Fibroblast of the aortic adventitia (primary cell): ENCODE results near the gene WDR82. TPM values are rescaled to one million over a fixed set of nuclear protein-coding genes. Genes with fewer than 3 reads are reported as not detected.
"Not testable (repeated sequence)": the region's sequence is repeated elsewhere in the genome, so short reads cannot be mapped to it uniquely, and the experiment has no call there.

Experiments used
- DNase-seq: peaks from one replicate; pipeline ENCODE4 v3.0.0-alpha.2; 2010; ENCODE audit warnings: low read depth
- H3K4me3 ChIP-seq: 2 replicates; pipeline ENCODE4 v1.5.1; 2011; ENCODE audit warnings: low read depth, mild to moderate bottlenecking, control low read depth, low read length, moderate library complexity
- CTCF ChIP-seq: IDR thresholded peaks from 2 replicates; pipeline ENCODE4 v1.5.1; 2011; ENCODE audit warnings: mild to moderate bottlenecking, low read length, control low read depth, inconsistent platforms; ENCODE audit not compliant: insufficient read depth
- total RNA-seq: library from RNA; depleted of rRNA; stranded (reverse); fragments of >200 nt; gene quantifications from 2 replicates; pipeline ENCODE4 v1.2.3, GENCODE V29; 2012; ENCODE audit warnings: low replicate concordance

WDR82 gene
- total RNA-seq, 1 donor: 61.5 TPM

- no peak for TF ChIP-seq CTCF
- H3K4me3 ChIP-seq: peak overlapping the region; percentile 78
- DNase-seq: peak; percentile 10
Observed at GRCh38 chr3:52279596-52279995, 1.1 kb upstream of the WDR82 start.

GRCh38 chr3:52277972-52278509 is 408 bp downstream of the WDR82 start:
- peak; percentile 50 for TF ChIP-seq CTCF
- peak; percentile 44 for DNase-seq
- peak overlapping the region; percentile 99 for H3K4me3 ChIP-seq

GRCh38 chr3:52277071-52277964 is 1.1 kb downstream of the WDR82 start:
- peak overlapping the region; percentile 99 for H3K4me3 ChIP-seq
- DNase-seq: peak; percentile 60

GRCh38 chr3:52274781-52275180 is 3.7 kb downstream of the WDR82 start:
- H3K4me3 ChIP-seq, DNase-seq: not testable (repeated sequence)

More at GRCh38 chr3:52277071-52277964, 1.1 kb downstream of the WDR82 start:
- no peak for TF ChIP-seq CTCF

- TF ChIP-seq CTCF: no peak
- DNase-seq: no peak
- no peak overlapping the region for H3K4me3 ChIP-seq
Observed at GRCh38 chr3:52272831-52273230, 5.6 kb downstream of the WDR82 start.

- DNase-seq, H3K4me3 ChIP-seq: not testable (repeated sequence)
Observed at GRCh38 chr3:52272172-52272571, 6.3 kb downstream of the WDR82 start.

- DNase-seq: no peak
- no peak for TF ChIP-seq CTCF
- no peak overlapping the region for H3K4me3 ChIP-seq
Observed at GRCh38 chr3:52270252-52270754, 8.1 kb downstream of the WDR82 start.
